ENCODE data around the gene ASTN1.

Gene ASTN1

GRCh38 chr1:177092001-177092400 lies 72.5 kb downstream of the ASTN1 start:
- Histone ChIP-seq H3K14ac (ENCODE audit: low read length) (no peak overlapping the region), H3K9ac (ENCODE audit: low read depth, low read length, poor library complexity) (no peak overlapping the region), H3K4ac (ENCODE audit: low read length) (no peak overlapping the region), H3K27ac (replicated peaks; ENCODE audit: low read length) (no peak overlapping the region), H2BK120ac (ENCODE audit: low read depth, low read length) (no peak overlapping the region), H3K79me1 (ENCODE audit: low read depth, low read length) (no peaks in the 10 kb centered on the region), H3K18ac (ENCODE audit: low read length) (no peak overlapping the region), H3K4me2 (ENCODE audit: insufficient read depth, low read length, poor library complexity, severe bottlenecking) (no peak overlapping the region), H3K9me3 (replicated peaks in 1 of 2; ENCODE audit: control insufficient read depth in 2 of 2, insufficient read depth in 1 of 2, low read depth in 1 of 2, low read length in 2 of 2) (no peaks in the 10 kb centered on the region), H2BK5ac (ENCODE audit: low read length) (no peak overlapping the region), H2AK5ac (ENCODE audit: low read depth, low read length) (no peak overlapping the region), H3K23ac (ENCODE audit: low read depth, low read length, poor library complexity) (no peak overlapping the region), H3K4me1 (ENCODE audit: control insufficient read depth in 2 of 2, insufficient read depth in 1 of 2, low read depth in 1 of 2, low read length in 2 of 2) (peaks cover 0 to 8% of the 10 kb centered on the region in 2 donors), H2AFZ (ENCODE audit: low read length) (no peak overlapping the region), H3K4me3 (ENCODE audit: low read length in 2 of 2) (no peak overlapping the region), H3K27me3 (ENCODE audit: control insufficient read depth in 3 of 3, insufficient read depth in 3 of 3, low read depth in 1 of 3, low read length in 3 of 3) (no peaks in the 10 kb centered on the region), H2BK15ac (ENCODE audit: low read length) (no peak overlapping the region), H2BK12ac (ENCODE audit: low read length) (no peak overlapping the region), H4K91ac (ENCODE audit: low read depth, low read length, poor library complexity) (no peak overlapping the region), H3K36me3 (replicated peaks in 1 of 2; ENCODE audit: control insufficient read depth in 2 of 2, insufficient read depth in 2 of 2, low read length in 2 of 2) (no peaks in the 10 kb centered on the region), H4K8ac (ENCODE audit: low read depth, low read length) (no peak overlapping the region)
- DNase-seq (ENCODE audit: low spot score): no peak

GRCh38 chr1:177091040-177091439 lies 73.5 kb downstream of the ASTN1 start:
- H2AK5ac ChIP-seq (ENCODE audit: low read depth, low read length): no peak overlapping the region
- no peak overlapping the region for H4K91ac ChIP-seq (ENCODE audit: low read depth, low read length, poor library complexity)
- no peaks in the 10 kb centered on the region for H3K27me3 ChIP-seq (ENCODE audit: control insufficient read depth in 3 of 3, insufficient read depth in 3 of 3, low read depth in 1 of 3, low read length in 3 of 3)
- H3K4me3 ChIP-seq (ENCODE audit: low read length in 2 of 2): no peak overlapping the region
- no peak overlapping the region for H3K27ac ChIP-seq (replicated peaks; ENCODE audit: low read length)
- H3K36me3 ChIP-seq (replicated peaks in 1 of 2; ENCODE audit: control insufficient read depth in 2 of 2, insufficient read depth in 2 of 2, low read length in 2 of 2): no peaks in the 10 kb centered on the region
- H2AFZ ChIP-seq (ENCODE audit: low read length): no peak overlapping the region
- no peaks in the 10 kb centered on the region for H3K9me3 ChIP-seq (replicated peaks in 1 of 2; ENCODE audit: control insufficient read depth in 2 of 2, insufficient read depth in 1 of 2, low read depth in 1 of 2, low read length in 2 of 2)
- no peak overlapping the region for H4K8ac ChIP-seq (ENCODE audit: low read depth, low read length)
- H3K4ac ChIP-seq (ENCODE audit: low read length): no peak overlapping the region
- no peak overlapping the region for H2BK120ac ChIP-seq (ENCODE audit: low read depth, low read length)
- no peak overlapping the region for H2BK15ac ChIP-seq (ENCODE audit: low read length)
- H3K14ac ChIP-seq (ENCODE audit: low read length): no peak overlapping the region
- H3K18ac ChIP-seq (ENCODE audit: low read length): no peak overlapping the region
- no peaks in the 10 kb centered on the region for H3K79me1 ChIP-seq (ENCODE audit: low read depth, low read length)
- H2BK12ac ChIP-seq (ENCODE audit: low read length): no peak overlapping the region
- no peak overlapping the region for H2BK5ac ChIP-seq (ENCODE audit: low read length)
- no peak for DNase-seq (ENCODE audit: low spot score)
- WGBS, 2 donors (ENCODE audit: extremely low coverage in 2 of 2, insufficient read length in 2 of 2, insufficient replicate concordance in 1 of 2): no CpG with 5 or more reads among the region's 1 CpG
- no peak overlapping the region for H3K23ac ChIP-seq (ENCODE audit: low read depth, low read length, poor library complexity)
- peaks cover 0 to 8% of the 10 kb centered on the region in 2 donors for H3K4me1 ChIP-seq (ENCODE audit: control insufficient read depth in 2 of 2, insufficient read depth in 1 of 2, low read depth in 1 of 2, low read length in 2 of 2)
- no peak overlapping the region for H3K9ac ChIP-seq (ENCODE audit: low read depth, low read length, poor library complexity)
- no peak overlapping the region for H3K4me2 ChIP-seq (ENCODE audit: insufficient read depth, low read length, poor library complexity, severe bottlenecking)

GRCh38 chr1:177088966-177089365 lies 75.5 kb downstream of the ASTN1 start:
- H3K18ac ChIP-seq (ENCODE audit: low read length): no peak overlapping the region
- H3K27me3 ChIP-seq (ENCODE audit: control insufficient read depth in 3 of 3, insufficient read depth in 3 of 3, low read depth in 1 of 3, low read length in 3 of 3): no peaks in the 10 kb centered on the region
- H2BK5ac ChIP-seq (ENCODE audit: low read length): no peak overlapping the region
- no CpG with 5 or more reads among the region's 5 CpGs for WGBS, 2 donors (ENCODE audit: extremely low coverage in 2 of 2, insufficient read length in 2 of 2, insufficient replicate concordance in 1 of 2)
- no peak overlapping the region for H3K14ac ChIP-seq (ENCODE audit: low read length)
- no peak overlapping the region for H3K23ac ChIP-seq (ENCODE audit: low read depth, low read length, poor library complexity)
- H3K79me1 ChIP-seq (ENCODE audit: low read depth, low read length): no peaks in the 10 kb centered on the region
- H2BK15ac ChIP-seq (ENCODE audit: low read length): no peak overlapping the region
- H3K4me1 ChIP-seq (ENCODE audit: control insufficient read depth in 2 of 2, insufficient read depth in 1 of 2, low read depth in 1 of 2, low read length in 2 of 2): peaks cover 0 to 8% of the 10 kb centered on the region in 2 donors
- H3K4ac ChIP-seq (ENCODE audit: low read length): no peak overlapping the region
- no peak overlapping the region for H3K9ac ChIP-seq (ENCODE audit: low read depth, low read length, poor library complexity)
- DNase-seq (ENCODE audit: low spot score): peak; percentile 1
- H3K4me3 ChIP-seq (ENCODE audit: low read length in 2 of 2): no peak overlapping the region
- H2AFZ ChIP-seq (ENCODE audit: low read length): no peak overlapping the region
- no peak overlapping the region for H2BK12ac ChIP-seq (ENCODE audit: low read length)
- H3K27ac ChIP-seq (replicated peaks; ENCODE audit: low read length): no peak overlapping the region
- H2BK120ac ChIP-seq (ENCODE audit: low read depth, low read length): no peak overlapping the region
- no peak overlapping the region for H4K91ac ChIP-seq (ENCODE audit: low read depth, low read length, poor library complexity)
- H3K4me2 ChIP-seq (ENCODE audit: insufficient read depth, low read length, poor library complexity, severe bottlenecking): no peak overlapping the region
- no peaks in the 10 kb centered on the region for H3K9me3 ChIP-seq (replicated peaks in 1 of 2; ENCODE audit: control insufficient read depth in 2 of 2, insufficient read depth in 1 of 2, low read depth in 1 of 2, low read length in 2 of 2)
- no peaks in the 10 kb centered on the region for H3K36me3 ChIP-seq (replicated peaks in 1 of 2; ENCODE audit: control insufficient read depth in 2 of 2, insufficient read depth in 2 of 2, low read length in 2 of 2)
- H2AK5ac ChIP-seq (ENCODE audit: low read depth, low read length): no peak overlapping the region
- H4K8ac ChIP-seq (ENCODE audit: low read depth, low read length): no peak overlapping the region

GRCh38 chr1:177082855-177083693 lies 81.4 kb downstream of the ASTN1 start:
- no peaks in the 10 kb centered on the region for H3K27me3 ChIP-seq (ENCODE audit: control insufficient read depth in 3 of 3, insufficient read depth in 3 of 3, low read depth in 1 of 3, low read length in 3 of 3)
- no peak for DNase-seq (ENCODE audit: low spot score)

More at GRCh38 chr1:177082855-177083693, 81.4 kb downstream of the ASTN1 start:
- Histone ChIP-seq H4K8ac (ENCODE audit: low read depth, low read length) (no peak overlapping the region), H2BK15ac (ENCODE audit: low read length) (no peak overlapping the region), H3K36me3 (replicated peaks in 1 of 2; ENCODE audit: control insufficient read depth in 2 of 2, insufficient read depth in 2 of 2, low read length in 2 of 2) (no peaks in the 10 kb centered on the region), H2BK120ac (ENCODE audit: low read depth, low read length) (no peak overlapping the region), H3K14ac (ENCODE audit: low read length) (no peak overlapping the region), H3K4me1 (ENCODE audit: control insufficient read depth in 2 of 2, insufficient read depth in 1 of 2, low read depth in 1 of 2, low read length in 2 of 2) (peaks cover 0 to 6% of the 10 kb centered on the region in 2 donors), H2AFZ (ENCODE audit: low read length) (no peak overlapping the region), H2AK5ac (ENCODE audit: low read depth, low read length) (no peak overlapping the region), H3K9ac (ENCODE audit: low read depth, low read length, poor library complexity) (no peak overlapping the region), H3K4ac (ENCODE audit: low read length) (no peak overlapping the region), H3K23ac (ENCODE audit: low read depth, low read length, poor library complexity) (no peak overlapping the region), H3K27ac (replicated peaks; ENCODE audit: low read length) (no peak overlapping the region), H3K4me2 (ENCODE audit: insufficient read depth, low read length, poor library complexity, severe bottlenecking) (no peak overlapping the region), H3K79me1 (ENCODE audit: low read depth, low read length) (no peaks in the 10 kb centered on the region), H2BK12ac (ENCODE audit: low read length) (no peak overlapping the region), H4K91ac (ENCODE audit: low read depth, low read length, poor library complexity) (no peak overlapping the region), H3K9me3 (replicated peaks in 1 of 2; ENCODE audit: control insufficient read depth in 2 of 2, insufficient read depth in 1 of 2, low read depth in 1 of 2, low read length in 2 of 2) (no peaks in the 10 kb centered on the region), H3K18ac (ENCODE audit: low read length) (no peak overlapping the region), H3K4me3 (ENCODE audit: low read length in 2 of 2) (no peak overlapping the region), H2BK5ac (ENCODE audit: low read length) (no peak overlapping the region)
- WGBS, 2 donors (ENCODE audit: extremely low coverage in 2 of 2, insufficient read length in 2 of 2, insufficient replicate concordance in 1 of 2): no CpG with 5 or more reads among the region's 5 CpGs
